NB4 (cell line): ENCODE measurements around the gene RAD51B.

Experiments
- DNase-seq: peaks from one replicate; pipeline ENCODE4 v3.0.0; 2010; ENCODE audit warnings: low read depth
- H3K4me3 ChIP-seq: one replicate; pipeline ENCODE4 v1.5.1; 2011; ENCODE audit warnings: mild to moderate bottlenecking, low read depth, low read length, moderate library complexity
- MYC ChIP-seq: IDR thresholded peaks from 2 replicates; pipeline ENCODE4 v1.6.1; 2011; ENCODE audit warnings: low read depth, low read length
- POLR2A ChIP-seq: IDR thresholded peaks from 2 replicates; pipeline ENCODE4 v1.6.1; 2011; ENCODE audit warnings: mild to moderate bottlenecking; ENCODE audit not compliant: insufficient read length; ENCODE audit errors: extremely low read depth
- TF ChIP-seq, protein P1 (sequence below): IDR thresholded peaks from 2 replicates; pipeline ENCODE4 v1.6.1; 2011; ENCODE audit warnings: low read depth, low read length
- TF ChIP-seq, protein P2 (sequence below): IDR thresholded peaks from one replicate; pipeline ENCODE4 v1.5.1; 2012; ENCODE audit warnings: low read depth, low read length

Gene RAD51B

GRCh38 chr14:68191567-68192321 lies 372.2 kb downstream of the RAD51B start:
- TF ChIP-seq, protein P1, sequence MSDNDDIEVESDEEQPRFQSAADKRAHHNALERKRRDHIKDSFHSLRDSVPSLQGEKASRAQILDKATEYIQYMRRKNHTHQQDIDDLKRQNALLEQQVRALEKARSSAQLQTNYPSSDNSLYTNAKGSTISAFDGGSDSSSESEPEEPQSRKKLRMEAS = no peak
- no peak for TF ChIP-seq MYC
- TF ChIP-seq POLR2A = no peak
- TF ChIP-seq, protein P2, sequence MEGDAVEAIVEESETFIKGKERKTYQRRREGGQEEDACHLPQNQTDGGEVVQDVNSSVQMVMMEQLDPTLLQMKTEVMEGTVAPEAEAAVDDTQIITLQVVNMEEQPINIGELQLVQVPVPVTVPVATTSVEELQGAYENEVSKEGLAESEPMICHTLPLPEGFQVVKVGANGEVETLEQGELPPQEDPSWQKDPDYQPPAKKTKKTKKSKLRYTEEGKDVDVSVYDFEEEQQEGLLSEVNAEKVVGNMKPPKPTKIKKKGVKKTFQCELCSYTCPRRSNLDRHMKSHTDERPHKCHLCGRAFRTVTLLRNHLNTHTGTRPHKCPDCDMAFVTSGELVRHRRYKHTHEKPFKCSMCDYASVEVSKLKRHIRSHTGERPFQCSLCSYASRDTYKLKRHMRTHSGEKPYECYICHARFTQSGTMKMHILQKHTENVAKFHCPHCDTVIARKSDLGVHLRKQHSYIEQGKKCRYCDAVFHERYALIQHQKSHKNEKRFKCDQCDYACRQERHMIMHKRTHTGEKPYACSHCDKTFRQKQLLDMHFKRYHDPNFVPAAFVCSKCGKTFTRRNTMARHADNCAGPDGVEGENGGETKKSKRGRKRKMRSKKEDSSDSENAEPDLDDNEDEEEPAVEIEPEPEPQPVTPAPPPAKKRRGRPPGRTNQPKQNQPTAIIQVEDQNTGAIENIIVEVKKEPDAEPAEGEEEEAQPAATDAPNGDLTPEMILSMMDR = no peak
- DNase-seq = no peak
- H3K4me3 ChIP-seq = no peak overlapping the region

- no peak for DNase-seq
- no peak overlapping the region for H3K4me3 ChIP-seq
- TF ChIP-seq, protein P2 = no peak
- TF ChIP-seq, protein P1 = no peak
- TF ChIP-seq MYC = no peak
These were observed 373.4 kb downstream of the RAD51B start for GRCh38 chr14:68192935-68193334.

DNA sequence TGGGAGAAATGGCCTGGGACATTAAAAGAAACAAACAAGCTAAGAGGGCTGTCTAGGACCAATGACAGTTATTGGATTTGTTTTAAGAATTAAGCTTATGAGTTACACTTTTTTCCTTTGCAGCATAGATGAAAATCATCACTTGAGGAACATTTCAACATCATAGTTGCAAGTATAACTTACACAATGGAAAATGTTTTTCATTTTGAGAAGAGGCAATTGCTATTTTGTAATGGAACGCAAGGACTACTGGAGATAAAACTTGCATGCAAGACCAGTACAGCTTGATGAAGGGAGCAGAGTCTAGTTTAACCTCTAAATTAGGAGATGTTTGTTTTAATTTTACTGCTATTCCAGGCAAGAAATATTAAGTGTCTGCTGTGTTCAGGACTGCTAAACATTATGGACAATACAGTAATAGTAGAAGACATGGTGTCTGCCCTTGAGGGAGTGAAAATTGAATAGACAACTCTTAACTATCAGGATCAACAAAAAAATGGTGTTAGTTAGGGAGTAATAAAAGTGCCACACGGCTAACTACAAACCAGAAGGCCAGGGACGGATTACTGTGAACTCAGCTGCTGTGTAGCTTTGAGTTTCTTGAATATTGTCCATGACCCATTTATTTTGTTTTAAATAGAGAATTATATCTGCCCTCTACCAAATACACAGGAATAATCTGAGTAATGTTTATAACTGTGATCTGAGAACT lies 374.5 kb downstream of the RAD51B start:
- no peak for DNase-seq
- TF ChIP-seq POLR2A = no peak
- no peak for TF ChIP-seq MYC
- TF ChIP-seq, protein P2 = no peak
- TF ChIP-seq, protein P1 = no peak
- no peak overlapping the region for H3K4me3 ChIP-seq

GRCh38 chr14:68195126-68195525 lies 375.5 kb downstream of the RAD51B start:
- H3K4me3 ChIP-seq = no peak overlapping the region
- TF ChIP-seq, protein P1 = no peak
- TF ChIP-seq POLR2A = no peak
- TF ChIP-seq MYC = no peak
- TF ChIP-seq, protein P2 = no peak
- DNase-seq = no peak

DNA sequence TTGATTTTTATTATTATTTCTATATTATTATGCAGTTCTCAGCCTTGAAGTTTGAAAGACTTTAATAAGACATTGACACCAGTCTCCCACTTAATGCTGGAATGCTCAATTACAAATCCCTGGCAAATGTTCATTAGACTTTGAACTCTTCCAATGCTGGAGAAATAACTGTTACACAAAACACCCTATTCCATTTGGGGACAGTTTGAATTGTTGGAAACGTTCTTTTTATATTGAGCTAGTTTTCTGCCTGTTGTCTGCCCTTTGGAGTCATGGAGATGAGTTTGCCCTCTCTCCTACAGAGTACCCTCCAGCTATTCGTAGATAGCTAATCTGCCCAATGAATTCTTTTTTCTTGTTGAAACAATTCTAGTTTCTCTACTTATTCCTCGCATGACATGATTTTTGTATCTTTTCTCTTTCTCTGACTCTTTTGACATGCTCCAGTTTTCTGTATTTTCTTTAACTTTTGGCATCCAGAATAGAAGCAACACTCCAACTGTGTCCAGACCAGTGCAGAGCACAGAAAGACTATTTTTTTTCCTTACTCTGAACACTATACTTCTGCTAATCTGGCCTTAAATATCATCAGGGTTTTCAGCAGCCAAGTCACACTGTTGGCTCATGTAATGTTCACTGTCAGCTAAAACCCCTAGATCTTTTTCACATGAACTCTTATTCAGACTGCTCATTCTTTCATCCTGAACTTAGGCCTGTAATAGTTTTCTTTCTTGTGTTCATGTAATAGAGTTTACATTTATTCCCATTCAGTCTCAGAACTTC lies 379.3 kb downstream of the RAD51B start:
- H3K4me3 ChIP-seq = no peak overlapping the region
- DNase-seq = no peak
- TF ChIP-seq POLR2A = no peak
- no peak for TF ChIP-seq MYC

GRCh38 chr14:68199554-68200151 lies 380.1 kb downstream of the RAD51B start:
- no peak for DNase-seq
- H3K4me3 ChIP-seq = no peak overlapping the region
- no peak for TF ChIP-seq MYC
- TF ChIP-seq POLR2A = no peak
- TF ChIP-seq, protein P2 = no peak
- TF ChIP-seq, protein P1 = no peak
